ENCODE results near the gene MYRF. TPM values are rescaled to one million over a fixed set of nuclear protein-coding genes. Genes with fewer than 3 reads are reported as not detected.

The MYRF gene
- total and polyA plus RNA-seq, 2 of the 13 experiments (the other 11 are each of a cell fraction or from before 2014, with no cell fraction given), result 10.2 to 25.9 TPM

DNA sequence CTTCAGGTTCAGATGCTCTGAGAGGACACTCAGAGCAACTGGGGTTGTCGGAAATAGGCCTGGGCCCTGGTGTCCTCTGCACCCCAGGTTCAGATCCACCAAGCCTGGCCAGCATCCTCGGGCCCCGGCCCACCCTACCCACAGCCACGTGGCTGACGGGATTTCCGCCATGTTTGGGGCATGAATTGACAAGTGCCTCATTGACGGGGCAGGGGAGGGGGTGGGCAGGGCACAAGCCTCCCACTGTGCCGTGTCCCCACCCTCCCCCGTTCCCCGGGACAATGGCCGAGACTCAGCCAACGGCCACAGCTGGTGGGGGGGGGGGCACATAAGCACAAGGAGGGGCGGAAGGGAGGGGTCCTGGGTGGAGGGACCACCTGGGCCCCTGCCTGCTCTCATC is 8.5 kb downstream of the MYRF start (continued):
- TF ChIP-seq, protein P1, sequence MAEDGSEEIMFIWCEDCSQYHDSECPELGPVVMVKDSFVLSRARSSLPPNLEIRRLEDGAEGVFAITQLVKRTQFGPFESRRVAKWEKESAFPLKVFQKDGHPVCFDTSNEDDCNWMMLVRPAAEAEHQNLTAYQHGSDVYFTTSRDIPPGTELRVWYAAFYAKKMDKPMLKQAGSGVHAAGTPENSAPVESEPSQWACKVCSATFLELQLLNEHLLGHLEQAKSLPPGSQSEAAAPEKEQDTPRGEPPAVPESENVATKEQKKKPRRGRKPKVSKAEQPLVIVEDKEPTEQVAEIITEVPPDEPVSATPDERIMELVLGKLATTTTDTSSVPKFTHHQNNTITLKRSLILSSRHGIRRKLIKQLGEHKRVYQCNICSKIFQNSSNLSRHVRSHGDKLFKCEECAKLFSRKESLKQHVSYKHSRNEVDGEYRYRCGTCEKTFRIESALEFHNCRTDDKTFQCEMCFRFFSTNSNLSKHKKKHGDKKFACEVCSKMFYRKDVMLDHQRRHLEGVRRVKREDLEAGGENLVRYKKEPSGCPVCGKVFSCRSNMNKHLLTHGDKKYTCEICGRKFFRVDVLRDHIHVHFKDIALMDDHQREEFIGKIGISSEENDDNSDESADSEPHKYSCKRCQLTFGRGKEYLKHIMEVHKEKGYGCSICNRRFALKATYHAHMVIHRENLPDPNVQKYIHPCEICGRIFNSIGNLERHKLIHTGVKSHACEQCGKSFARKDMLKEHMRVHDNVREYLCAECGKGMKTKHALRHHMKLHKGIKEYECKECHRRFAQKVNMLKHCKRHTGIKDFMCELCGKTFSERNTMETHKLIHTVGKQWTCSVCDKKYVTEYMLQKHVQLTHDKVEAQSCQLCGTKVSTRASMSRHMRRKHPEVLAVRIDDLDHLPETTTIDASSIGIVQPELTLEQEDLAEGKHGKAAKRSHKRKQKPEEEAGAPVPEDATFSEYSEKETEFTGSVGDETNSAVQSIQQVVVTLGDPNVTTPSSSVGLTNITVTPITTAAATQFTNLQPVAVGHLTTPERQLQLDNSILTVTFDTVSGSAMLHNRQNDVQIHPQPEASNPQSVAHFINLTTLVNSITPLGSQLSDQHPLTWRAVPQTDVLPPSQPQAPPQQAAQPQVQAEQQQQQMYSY (CRISPR knock-in tag; IDR thresholded peaks at IDR 0.05), result no peak
- TF ChIP-seq HNRNPH1 (optimal IDR thresholded peaks at IDR 0.05; ENCODE audit: low read depth, low read length) (no peak), SRSF9 (IDR thresholded peaks at IDR 0.05; ENCODE audit: borderline replicate concordance, insufficient read depth, low read depth, low read length, poor library complexity, severe bottlenecking) (no peak)

DNA sequence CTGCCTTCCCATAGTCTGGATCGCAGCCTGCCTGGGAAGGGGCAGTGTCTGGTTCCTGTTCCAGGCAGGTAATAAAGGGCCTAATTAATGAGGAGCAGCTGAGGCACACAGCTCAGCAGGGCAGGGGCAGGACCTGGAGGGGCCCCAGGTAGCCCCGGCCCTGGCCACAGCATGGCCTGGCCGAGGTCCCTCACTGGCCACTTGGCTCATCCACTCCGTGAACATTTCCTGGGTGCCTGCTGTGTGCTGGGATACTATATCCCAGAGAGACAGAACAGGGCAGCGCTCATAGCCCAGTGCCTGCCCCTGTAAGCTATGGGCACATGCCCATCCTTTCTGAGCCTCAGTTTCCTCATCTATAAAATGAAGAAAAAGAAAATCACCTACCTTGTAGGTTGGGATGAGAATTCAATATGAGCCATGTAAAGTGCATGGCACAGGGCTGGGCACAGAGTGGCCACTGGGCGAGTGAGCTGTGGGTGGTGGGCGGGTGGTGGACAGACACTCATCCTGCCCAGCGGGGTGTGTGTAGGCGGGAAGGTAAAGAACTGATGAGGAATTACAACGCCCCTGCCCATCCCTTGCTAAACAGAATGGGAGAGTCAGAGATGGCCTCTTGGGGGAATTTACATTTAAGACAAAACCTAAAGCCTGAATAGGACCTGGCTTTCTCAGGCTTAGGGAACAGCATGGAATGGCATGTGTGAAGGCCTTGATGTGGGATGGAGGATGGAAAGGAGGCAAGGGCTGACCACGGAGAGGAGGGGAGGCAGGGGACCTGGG is 9.2 kb downstream of the MYRF start:
- H3K4me3 ChIP-seq (replicated peaks in 1 of 3; ENCODE audit: insufficient read depth in 1 of 3, low read depth in 2 of 3, low read length in 3 of 3), result no peak overlapping the region
- H3K4me2 ChIP-seq (ENCODE audit: low read depth, low read length), result no peak overlapping the region
- H3K36me3 ChIP-seq (replicated peaks in 1 of 2; ENCODE audit: control insufficient read depth in 1 of 2, insufficient read depth in 2 of 2, low read length in 2 of 2), result no peaks in the 10 kb centered on the region; a peak in 1 of 5 replicates
- H3K27me3 ChIP-seq (ENCODE audit: control insufficient read depth in 1 of 2, insufficient read depth in 2 of 2, low read length in 2 of 2), result no peaks in the 10 kb centered on the region
- ATAC-seq, result no peak
- no peak for TF ChIP-seq HMGA1 (CRISPR knock-in tag; conservative IDR thresholded peaks at IDR 0.05)
- TF ChIP-seq CEBPZ (IDR thresholded peaks at IDR 0.05; ENCODE audit: low read length), result no peak
- TF ChIP-seq SCMH1 (CRISPR knock-in tag; IDR thresholded peaks at IDR 0.05; ENCODE audit: borderline replicate concordance), result no peak
- no peak for TF ChIP-seq ZBTB20 (CRISPR knock-in tag; IDR thresholded peaks at IDR 0.05; ENCODE audit: borderline replicate concordance, low read depth)
- TF ChIP-seq ZNF563 (CRISPR knock-in tag; IDR thresholded peaks at IDR 0.05), result no peak
- no peak for TF ChIP-seq RFX3 (CRISPR knock-in tag; IDR thresholded peaks at IDR 0.05)
- no peak for TF ChIP-seq ZFP1 (CRISPR knock-in tag; IDR thresholded peaks at IDR 0.05)
- no peak for DNase-seq (ENCODE audit: low spot score)
- H3K9me3 ChIP-seq (ENCODE audit: low read length), result no peaks in the 10 kb centered on the region
- WGBS (ENCODE audit: low lambda C conversion rate), result 92% methylated on average over 10 of the region's 11 CpGs
- no peak overlapping the region for H3K27ac ChIP-seq (ENCODE audit: extremely low read length, insufficient read depth, low read length)
- intact Hi-C loops (cut with micrococcal nuclease; ENCODE audit: unreplicated experiment) (no loop called here), in situ Hi-C loops (cut with HindIII; ENCODE audit: extremely low pct_ligation_motif_present, low pct_unique_long_range_greater_than_20kb) (no loop called here)
- H2AFZ ChIP-seq (ENCODE audit: low read length), result no peak overlapping the region
- no TSS peak for BruUV-seq (replicated peaks)
- H3K79me2 ChIP-seq (ENCODE audit: insufficient read depth, low read length), result peaks cover 31% of the 10 kb centered on the region
- ChIA-PET CTCF (ENCODE audit: low intra/inter-chr PET ratio, low total read pairs) (no interaction called here), POLR2A (no interaction called here)
- no peak for FAIRE-seq
- H3K4me1 ChIP-seq (ENCODE audit: insufficient read depth, low read length), result peaks cover 49% of the 10 kb centered on the region
- no peak overlapping the region for H3K9ac ChIP-seq (ENCODE audit: insufficient read depth, low read depth, low read length)
- H4K20me1 ChIP-seq (ENCODE audit: insufficient read depth, low read length), result 0 out of 2 replicates have a peak, but pooled peaks cover 2% of the 10 kb centered on the region

Measured in HepG2 (cell line).